K562 (cell line): ENCODE data around the gene EPX. TPM values are rescaled to one million over a fixed set of nuclear protein-coding genes. Genes with fewer than 3 reads are reported as not detected.
A peak's percentile ranks its signal among the peaks of the same experiment; 100 is the strongest.

Experiments
- ATAC-seq: fragments of 200-7000 bp; cut with Tn5 transposase; 3 replicates; pipeline ENCODE4 v1.9.1; 2020; ENCODE audit warnings: moderate library complexity
- BruUV-seq: library from RNA; stranded (reverse); fragments of 400-500 nt; replicated peaks from 2 replicates; lab custom pipeline; 2021; lab: Mats Ljungman, UMichigan
- CTCF ChIA-PET: fragments of 300-600 bp; formaldehyde crosslinking; extraction: SDS; loops from one replicate; lab custom pipeline; 2021; ENCODE audit warnings: low intra/inter-chr PET ratio; lab: Yijun Ruan, JAX
- POLR2A ChIA-PET: fragments of 300-600, 350-650 bp; sonication (Branson Sonifier 250); formaldehyde crosslinking; extraction: SDS; loops from one replicate; lab custom pipeline; 2021; ENCODE audit warnings: antibody characterized with exemption, inconsistent platforms; lab: Yijun Ruan, JAX
- DNase-seq, 4 experiments: peaks; one replicate each; pipeline versions ENCODE4 v3.0.0 to v3.0.0-alpha.2; 2011 to 2018; ENCODE audit warnings: low spot score in 3 of 4, mixed read lengths in 3 of 4; ENCODE audit errors: extremely low read depth in 1 of 4
- FAIRE-seq: peaks from 2 replicates; lab custom pipeline; 2011; peaks lifted over from hg19 to GRCh38; lab: Jason Lieb, UNC
- H2AFZ ChIP-seq: 2 replicates; pipeline ENCODE4 v1.6.0; 2011; ENCODE audit warnings: low read depth, low read length, control low read depth, inconsistent platforms
- H3K27ac ChIP-seq: fragments of 200-600 bp; 3 replicates; pipeline ENCODE4 v1.8.0; 2011; ENCODE audit warnings: low read depth, mild to moderate bottlenecking, control low read depth, inconsistent platforms, low read length, moderate library complexity, mixed read lengths; ENCODE audit errors: extremely low read depth
- H3K27me3 ChIP-seq, 2 experiments: fragments of 300-600 bp in 1 of 2; 2 replicates in 1 of 2; 3 replicates in 1 of 2; pipeline versions ENCODE4 v1.6.0 to v1.8.0; 2011; ENCODE audit warnings: inconsistent platforms in 2 of 2, low read length in 2 of 2, mild to moderate bottlenecking in 1 of 2, mixed read lengths in 1 of 2, moderate library complexity in 1 of 2; ENCODE audit not compliant: control insufficient read depth in 2 of 2, insufficient read depth in 2 of 2
- H3K36me3 ChIP-seq: fragments of 300-600 bp; 3 replicates; pipeline ENCODE4 v1.8.0; 2011; ENCODE audit warnings: mild to moderate bottlenecking, low read length, inconsistent platforms; ENCODE audit not compliant: control insufficient read depth, insufficient read depth
- H3K4me1 ChIP-seq, 2 experiments: fragments of 200-600 bp in 1 of 2; replicated peaks in 1 of 2; 2 replicates in 1 of 2; 3 replicates in 1 of 2; pipeline versions ENCODE4 v1.5.1 to v1.8.0; 2011; ENCODE audit warnings: inconsistent platforms in 2 of 2, low read length in 2 of 2, mild to moderate bottlenecking in 1 of 2, mixed read lengths in 1 of 2, moderate library complexity in 1 of 2; ENCODE audit not compliant: control insufficient read depth in 2 of 2, insufficient read depth in 2 of 2
- H3K4me2 ChIP-seq: 2 replicates; pipeline ENCODE4 v1.6.1; 2011; ENCODE audit warnings: low read length, control low read depth, inconsistent platforms, mixed read lengths; ENCODE audit not compliant: insufficient read depth
- H3K4me3 ChIP-seq: fragments of 200-600 bp; sonication (generic), shearing (Covaris generic); 2 replicates; pipeline ENCODE4 v1.5.1; 2016; ENCODE audit warnings: control low read depth, inconsistent platforms
- H3K79me2 ChIP-seq: fragments of 200-600 bp; 3 replicates; pipeline ENCODE4 v1.8.0; 2011; ENCODE audit warnings: low read length, inconsistent platforms; ENCODE audit not compliant: control insufficient read depth, insufficient read depth
- H3K9ac ChIP-seq, 2 experiments: 2 replicates each; pipeline versions ENCODE4 v1.6.0 to v1.6.1; 2011; ENCODE audit warnings: low read depth in 2 of 2, low read length in 2 of 2, control low read depth in 1 of 2, inconsistent platforms in 1 of 2, mild to moderate bottlenecking in 1 of 2, mixed read lengths in 1 of 2; ENCODE audit not compliant: insufficient read depth in 1 of 2
- H3K9me1 ChIP-seq: one replicate; pipeline ENCODE4 v1.6.0; 2011; ENCODE audit warnings: inconsistent platforms, mild to moderate bottlenecking, low read length, moderate library complexity; ENCODE audit not compliant: control insufficient read depth, insufficient read depth
- H3K9me3 ChIP-seq: replicated peaks from 2 replicates; pipeline ENCODE4 v1.5.1; 2011; ENCODE audit warnings: low read depth, low read length, inconsistent platforms; ENCODE audit not compliant: control insufficient read depth, insufficient read depth
- H4K20me1 ChIP-seq: replicated peaks from 2 replicates; pipeline ENCODE4 v1.6.1; 2011; ENCODE audit warnings: low read length, inconsistent platforms, mixed read lengths; ENCODE audit not compliant: control insufficient read depth, insufficient read depth
- C11orf30 ChIP-seq: fragments of 450-650 bp; IDR thresholded peaks from 2 replicates; pipeline ENCODE4 v1.6.1; 2016; ENCODE audit warnings: low read depth, mild to moderate bottlenecking
- ERF ChIP-seq: fragments of 450-650 bp; formaldehyde crosslinking; IDR thresholded peaks from 2 replicates; pipeline ENCODE4 v1.4.0; 2020; ENCODE audit warnings: mild to moderate bottlenecking, mixed read lengths
- HDAC6 ChIP-seq: IDR thresholded peaks from 2 replicates; pipeline ENCODE4 v1.6.1; 2012; ENCODE audit warnings: low read depth, mild to moderate bottlenecking, control low read depth, inconsistent platforms, low read length, moderate library complexity
- HDAC8 ChIP-seq: fragments of 450-650 bp; IDR thresholded peaks from 2 replicates; pipeline ENCODE4 v1.6.1; 2016; ENCODE audit warnings: mild to moderate bottlenecking, missing genetic modification characterization, moderate library complexity, missing compliant biosample characterization
- KAT7 ChIP-seq: sonication (generic); formaldehyde crosslinking; IDR thresholded peaks from 2 replicates; pipeline ENCODE4 v1.8.0; 2022; ENCODE audit warnings: missing genetic modification reagents, mild to moderate bottlenecking, borderline replicate concordance
- MAFF ChIP-seq: IDR thresholded peaks from 2 replicates; pipeline ENCODE4 v1.6.1; 2012; ENCODE audit warnings: low read length, improper control_type of control experiment
- MAFG ChIP-seq: fragments of 450-650 bp; conservative IDR thresholded peaks from 2 replicates; pipeline ENCODE4 v1.6.1; 2016; ENCODE audit warnings: missing genetic modification characterization, missing compliant biosample characterization
- MAFK ChIP-seq: IDR thresholded peaks from 2 replicates; pipeline ENCODE4 v1.6.1; 2011; ENCODE audit warnings: low read length, improper control_type of control experiment
- MTF1 ChIP-seq: fragments of 250-450 bp; sonication (Bioruptor Pico); IDR thresholded peaks from 2 replicates; pipeline ENCODE4 v1.9.0; 2021; ENCODE audit warnings: moderate library complexity, mild to moderate bottlenecking, inconsistent platforms, borderline replicate concordance
- RAD51 ChIP-seq: fragments of 450-650 bp; IDR thresholded peaks from 2 replicates; pipeline ENCODE4 v1.7.1; 2016; ENCODE audit warnings: low read depth, mild to moderate bottlenecking, borderline replicate concordance
- ZNF316 ChIP-seq: fragments of 450-650 bp; IDR thresholded peaks from 2 replicates; pipeline ENCODE4 v1.6.1; 2016
- ZNF408 ChIP-seq: fragments of 250-450 bp; sonication (Bioruptor Pico); IDR thresholded peaks from 2 replicates; pipeline ENCODE4 v1.4.0; 2020; ENCODE audit warnings: low read depth, mild to moderate bottlenecking, moderate library complexity
- WGBS: fragments of 100-300 bp; shearing (Covaris generic); methylation state at CpG from one replicate; pipeline ENCODE4 v1.1.6; 2016; ENCODE audit warnings: low coverage, mixed read lengths; ENCODE audit not compliant: insufficient coverage; ENCODE audit errors: missing lambda C conversion rate; 5-methylcytosine and 5-hydroxymethylcytosine counted together
- in situ Hi-C: fragments of 300-500 bp; cut with MboI; formaldehyde crosslinking; loops from 4 replicates; pipeline ENCODE4 v1.15.0; 2018; ENCODE audit warnings: inconsistent platforms, mixed read lengths
- intact Hi-C: fragments of 100-400 bp; cut with micrococcal nuclease; formaldehyde crosslinking; loops from 2 replicates; pipeline ENCODE4 v1.14.2; 2022
- polyA plus RNA-seq, 8 experiments: library from polyadenylated mRNA; depleted of rRNA in 4 of 8; stranded (reverse) in 5 of 8; unstranded in 3 of 8; fragments of >200 nt; fragmentation: Nextera tagmentation in 2 of 8; fragmentation: Illumina TruSeq in 1 of 8; extraction: Ambion mirVana in 2 of 8; extraction: Trizol in 1 of 8; gene quantifications; 2 replicates each; pipeline versions ENCODE4 v1.2.1 to v1.2.3, GENCODE V29; 2011 to 2014; ENCODE audit warnings: inconsistent platforms in 1 of 8, missing spikeins in 1 of 8
- total RNA-seq, 7 experiments: library from RNA; depleted of rRNA in 6 of 7; stranded (reverse); fragments of >200 nt in 6 of 7; fragmentation: Illumina TruSeq in 2 of 7; extraction: Trizol in 2 of 7; gene quantifications; 2 replicates each; pipeline versions ENCODE4 v1.2.1 to v1.2.3, GENCODE V29; 2011 to 2021; ENCODE audit warnings: low replicate concordance in 1 of 7
- TF ChIP-seq, protein P1 (sequence below): fragments of 450-650 bp; IDR thresholded peaks from 2 replicates; pipeline ENCODE4 v1.6.1; 2016; ENCODE audit warnings: antibody characterized with exemption
- TF ChIP-seq, protein P2 (sequence below): fragments of 450-650 bp; formaldehyde crosslinking; IDR thresholded peaks from 2 replicates; pipeline ENCODE4 v1.4.0; 2020; ENCODE audit warnings: mild to moderate bottlenecking, moderate library complexity
- TF ChIP-seq, protein P3 (sequence below): fragments of 250-450 bp; sonication (Bioruptor Pico); IDR thresholded peaks from 2 replicates; pipeline ENCODE4 v1.6.1; 2021; ENCODE audit warnings: mild to moderate bottlenecking

The EPX gene
- total and polyA plus RNA-seq, 9 of the 15 experiments (the other 6 are each of a cell fraction or from before 2014, with no cell fraction given) = 0.07 to 0.33 (median 0.19) TPM; not detected in 3

DNA sequence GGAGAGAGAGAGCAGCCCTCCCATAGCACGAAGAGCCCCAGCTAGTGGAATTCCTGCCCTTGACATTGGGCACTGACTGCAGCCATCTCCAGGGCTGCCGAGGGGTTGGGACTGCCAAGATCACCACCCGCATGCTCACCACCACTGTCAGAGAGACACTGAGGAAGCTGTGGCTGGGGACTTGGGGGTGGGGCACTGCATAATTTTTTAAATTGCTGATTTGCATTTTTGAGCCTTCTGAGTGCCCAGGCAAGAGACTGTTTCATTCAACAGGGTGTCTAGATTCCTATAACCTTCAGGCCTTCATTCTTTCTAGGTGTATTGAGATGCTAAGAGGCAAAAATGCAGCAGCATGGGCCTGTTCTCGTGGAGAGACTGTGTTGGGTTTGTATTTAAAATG, 9.0 kb upstream of the EPX start:
- Histone ChIP-seq H3K4me2 (no peak overlapping the region), H3K27me3 (peaks cover 0 to 6% of the 10 kb centered on the region in 2 experiments; a peak in 1 of 5 replicates), H3K27ac (no peak overlapping the region), H2AFZ (no peak overlapping the region), H3K4me1 (peaks cover 26 to 32% of the 10 kb centered on the region in 2 experiments), H3K36me3 (no peaks in the 10 kb centered on the region), H3K79me2 (no peaks in the 10 kb centered on the region), H3K9me1 (no peaks in the 10 kb centered on the region), H3K4me3 (no peak overlapping the region), H4K20me1 (no peaks in the 10 kb centered on the region), H3K9me3 (no peaks in the 10 kb centered on the region), H3K9ac (no peak overlapping the region)
- CTCF ChIA-PET = no interaction called here
- BruUV-seq = no TSS peak
- in situ Hi-C loops (no loop called here), intact Hi-C loops (no loop called here)
- TF ChIP-seq MAFG (tag) = peak; percentile 42
- TF ChIP-seq C11orf30 = peak; percentile 78
- TF ChIP-seq KAT7 (CRISPR knock-in tag) = no peak
- peak; percentile 66 for TF ChIP-seq ZNF316
- peak; percentile 33; the same call in 1 of the 2 replicates for TF ChIP-seq MAFF
- TF ChIP-seq HDAC6 = no peak
- no peak for TF ChIP-seq MTF1 (CRISPR knock-in tag)
- TF ChIP-seq RAD51 = no peak
- TF ChIP-seq, protein P1, sequence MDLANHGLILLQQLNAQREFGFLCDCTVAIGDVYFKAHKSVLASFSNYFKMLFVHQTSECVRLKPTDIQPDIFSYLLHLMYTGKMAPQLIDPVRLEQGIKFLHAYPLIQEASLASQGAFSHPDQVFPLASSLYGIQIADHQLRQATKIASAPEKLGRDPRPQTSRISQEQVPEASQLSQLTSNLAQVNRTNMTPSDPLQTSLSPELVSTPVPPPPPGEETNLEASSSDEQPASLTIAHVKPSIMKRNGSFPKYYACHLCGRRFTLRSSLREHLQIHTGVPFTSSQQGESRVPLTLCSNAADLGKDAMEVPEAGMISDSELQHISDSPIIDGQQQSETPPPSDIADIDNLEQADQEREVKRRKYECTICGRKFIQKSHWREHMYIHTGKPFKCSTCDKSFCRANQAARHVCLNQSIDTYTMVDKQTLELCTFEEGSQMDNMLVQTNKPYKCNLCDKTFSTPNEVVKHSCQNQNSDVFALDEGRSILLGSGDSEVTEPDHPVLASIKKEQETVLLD = no peak
- TF ChIP-seq, protein P2, sequence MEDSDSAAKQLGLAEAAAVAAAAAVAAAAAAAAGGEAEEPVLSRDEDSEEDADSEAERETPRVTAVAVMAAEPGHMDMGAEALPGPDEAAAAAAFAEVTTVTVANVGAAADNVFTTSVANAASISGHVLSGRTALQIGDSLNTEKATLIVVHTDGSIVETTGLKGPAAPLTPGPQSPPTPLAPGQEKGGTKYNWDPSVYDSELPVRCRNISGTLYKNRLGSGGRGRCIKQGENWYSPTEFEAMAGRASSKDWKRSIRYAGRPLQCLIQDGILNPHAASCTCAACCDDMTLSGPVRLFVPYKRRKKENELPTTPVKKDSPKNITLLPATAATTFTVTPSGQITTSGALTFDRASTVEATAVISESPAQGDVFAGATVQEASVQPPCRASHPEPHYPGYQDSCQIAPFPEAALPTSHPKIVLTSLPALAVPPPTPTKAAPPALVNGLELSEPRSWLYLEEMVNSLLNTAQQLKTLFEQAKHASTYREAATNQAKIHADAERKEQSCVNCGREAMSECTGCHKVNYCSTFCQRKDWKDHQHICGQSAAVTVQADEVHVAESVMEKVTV (CRISPR knock-in tag) = no peak
- TF ChIP-seq ERF (CRISPR knock-in tag) = no peak
- TF ChIP-seq, protein P3, sequence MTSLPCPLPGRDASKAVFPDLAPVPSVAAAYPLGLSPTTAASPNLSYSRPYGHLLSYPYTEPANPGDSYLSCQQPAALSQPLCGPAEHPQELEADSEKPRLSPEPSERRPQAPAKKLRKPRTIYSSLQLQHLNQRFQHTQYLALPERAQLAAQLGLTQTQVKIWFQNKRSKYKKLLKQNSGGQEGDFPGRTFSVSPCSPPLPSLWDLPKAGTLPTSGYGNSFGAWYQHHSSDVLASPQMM (CRISPR knock-in tag) = no peak
- no peak for TF ChIP-seq HDAC8 (tag)
- 0 out of 2 replicates have a peak, but pooled peaks have one; percentile 17 for TF ChIP-seq MAFK
- TF ChIP-seq ZNF408 (CRISPR knock-in tag) = no peak
- FAIRE-seq = no peak
- no peak for DNase-seq
- ATAC-seq = no peak
- WGBS = 77% methylated on average over 4 of the region's 4 CpGs
- POLR2A ChIA-PET = no interaction called here
